IMR-90 (cell line): ENCODE data around the gene CAGE1. TPM values are rescaled to one million over a fixed set of nuclear protein-coding genes. Genes with fewer than 3 reads are reported as not detected.

ENCODE experiments used
- ATAC-seq: fragments of 200-7000 bp; cut with Tn5 transposase; 2 replicates; pipeline ENCODE4 v1.9.1; 2020; ENCODE audit warnings: low read depth, mild to moderate bottlenecking, moderate library complexity
- BruUV-seq: library from RNA; stranded (reverse); fragments of 400-500 nt; replicated peaks from 2 replicates; lab custom pipeline; 2021; lab: Mats Ljungman, UMichigan
- CTCF ChIA-PET: fragments of 300-600 bp; formaldehyde crosslinking; extraction: SDS; loops from one replicate; lab custom pipeline; 2021; ENCODE audit warnings: antibody characterized with exemption; lab: Yijun Ruan, JAX
- POLR2A ChIA-PET: fragments of 300-600 bp; sonication (Branson Sonifier 250); formaldehyde crosslinking; loops from one replicate; lab custom pipeline; 2022; ENCODE audit warnings: antibody characterized with exemption; ENCODE audit not compliant: unreplicated experiment; lab: Charles Lee
- DNase-seq: peaks from one replicate; pipeline ENCODE4 v3.0.0; 2013
- H2AFZ ChIP-seq: replicated peaks from 2 replicates; pipeline ENCODE3; 2013; ENCODE audit warnings: low read length, mild to moderate bottlenecking; ENCODE audit not compliant: poor library complexity
- H2AK5ac ChIP-seq: 2 replicates; pipeline ENCODE4 v1.6.1; 2013; ENCODE audit warnings: low read depth, low read length, inconsistent platforms
- H2AK9ac ChIP-seq: replicated peaks from 2 replicates; pipeline ENCODE3; 2013; ENCODE audit warnings: mild to moderate bottlenecking, low read depth, low read length, moderate library complexity; ENCODE audit not compliant: poor library complexity
- H2BK120ac ChIP-seq: 2 replicates; pipeline ENCODE4 v1.6.1; 2013; ENCODE audit warnings: low read depth, low read length, inconsistent platforms
- H2BK15ac ChIP-seq: 3 replicates; pipeline ENCODE4 v1.6.1; 2013; ENCODE audit warnings: low read depth, low read length, inconsistent platforms
- H2BK20ac ChIP-seq: 2 replicates; pipeline ENCODE4 v1.6.1; 2013; ENCODE audit warnings: low read depth, mild to moderate bottlenecking, inconsistent platforms, low read length, moderate library complexity
- H2BK5ac ChIP-seq: 2 replicates; pipeline ENCODE4 v1.6.1; 2013; ENCODE audit warnings: mild to moderate bottlenecking, low read depth, low read length, inconsistent platforms; ENCODE audit not compliant: poor library complexity, severe bottlenecking
- H3K14ac ChIP-seq: replicated peaks from 2 replicates; pipeline ENCODE4 v1.6.1; 2013; ENCODE audit warnings: low read depth, low read length, inconsistent platforms
- H3K18ac ChIP-seq: 2 replicates; pipeline ENCODE4 v1.6.1; 2013; ENCODE audit warnings: low read depth, low read length, control low read depth
- H3K23ac ChIP-seq: 2 replicates; pipeline ENCODE4 v1.6.1; 2013; ENCODE audit warnings: low read depth, low read length, inconsistent platforms
- H3K27ac ChIP-seq: 2 replicates; pipeline ENCODE4 v1.5.1; 2013; ENCODE audit warnings: mild to moderate bottlenecking, control low read depth, low read length; ENCODE audit not compliant: insufficient read depth
- H3K27me3 ChIP-seq: 2 replicates; pipeline ENCODE4 v1.6.1; 2013; ENCODE audit warnings: low read length; ENCODE audit not compliant: control insufficient read depth, insufficient read depth
- H3K36me3 ChIP-seq: 2 replicates; pipeline ENCODE4 v1.6.1; 2013; ENCODE audit warnings: low read length, mixed read lengths; ENCODE audit not compliant: control insufficient read depth, insufficient read depth
- H3K4ac ChIP-seq: 2 replicates; pipeline ENCODE4 v1.6.1; 2013; ENCODE audit warnings: low read depth, low read length, inconsistent platforms
- H3K4me1 ChIP-seq: 2 replicates; pipeline ENCODE4 v1.6.1; 2013; ENCODE audit warnings: low read length, mixed read lengths; ENCODE audit not compliant: control insufficient read depth, insufficient read depth
- H3K4me2 ChIP-seq: 2 replicates; pipeline ENCODE4 v1.6.1; 2013; ENCODE audit warnings: low read depth, mild to moderate bottlenecking, control low read depth, low read length, moderate library complexity
- H3K4me3 ChIP-seq: 2 replicates; pipeline ENCODE4 v1.5.1; 2013; ENCODE audit warnings: low read depth, mild to moderate bottlenecking, control low read depth, low read length, moderate library complexity; ENCODE audit not compliant: insufficient read depth
- H3K56ac ChIP-seq: 2 replicates; pipeline ENCODE4 v1.6.1; 2013; ENCODE audit warnings: low read length, inconsistent platforms; ENCODE audit not compliant: insufficient read depth; ENCODE audit errors: extremely low read depth
- H3K79me1 ChIP-seq, 2 experiments: 2 replicates each; pipeline ENCODE4 v1.6.1; 2013; ENCODE audit warnings: low read length in 2 of 2, inconsistent platforms in 1 of 2, low read depth in 1 of 2
- H3K9ac ChIP-seq: 2 replicates; pipeline ENCODE4 v1.6.1; 2013; ENCODE audit warnings: low read depth, low read length, control low read depth
- H3K9me1 ChIP-seq: 2 replicates; pipeline ENCODE4 v1.6.1; 2013; ENCODE audit warnings: low read length, inconsistent platforms; ENCODE audit not compliant: insufficient read depth
- H3K9me3 ChIP-seq: 2 replicates; pipeline ENCODE4 v1.6.1; 2013; ENCODE audit warnings: low read length; ENCODE audit not compliant: control insufficient read depth, insufficient read depth
- H4K20me1 ChIP-seq: 2 replicates; pipeline ENCODE4 v1.6.1; 2013; ENCODE audit warnings: low read length, inconsistent platforms; ENCODE audit not compliant: insufficient read depth
- H4K5ac ChIP-seq: 2 replicates; pipeline ENCODE4 v1.6.1; 2013; ENCODE audit warnings: mild to moderate bottlenecking, low read depth, low read length, control low read depth
- H4K8ac ChIP-seq, 2 experiments: 2 replicates each; pipeline ENCODE4 v1.6.1; 2013; ENCODE audit warnings: low read depth in 2 of 2, low read length in 2 of 2, control low read depth in 1 of 2, inconsistent platforms in 1 of 2
- H4K91ac ChIP-seq: 2 replicates; pipeline ENCODE4 v1.6.1; 2013; ENCODE audit warnings: low read depth, low read length, inconsistent platforms; ENCODE audit not compliant: insufficient read depth
- BHLHE40 ChIP-seq: fragments of 150-350 bp; IDR thresholded peaks from 2 replicates; pipeline ENCODE4 v1.6.1; 2016; ENCODE audit warnings: mild to moderate bottlenecking, low read depth, low read length
- CEBPB ChIP-seq: IDR thresholded peaks from 2 replicates; pipeline ENCODE4 v1.6.1; 2012; ENCODE audit warnings: low read depth, low read length, improper control_type of control experiment
- CHD1 ChIP-seq: IDR thresholded peaks from 2 replicates; pipeline ENCODE4 v1.6.1; 2012; ENCODE audit warnings: low read depth, low read length, improper control_type of control experiment
- FOS ChIP-seq: fragments of 150-350 bp; IDR thresholded peaks from 2 replicates; pipeline ENCODE4 v1.6.1; 2016; ENCODE audit warnings: low read depth, low read length
- MAFK ChIP-seq: IDR thresholded peaks from 2 replicates; pipeline ENCODE4 v1.6.1; 2012; ENCODE audit warnings: low read depth, low read length, improper control_type of control experiment
- MAZ ChIP-seq: IDR thresholded peaks from 2 replicates; pipeline ENCODE4 v1.6.1; 2012; ENCODE audit warnings: low read depth, mild to moderate bottlenecking, low read length, improper control_type of control experiment, moderate library complexity, borderline replicate concordance
- MXI1 ChIP-seq: IDR thresholded peaks from 2 replicates; pipeline ENCODE4 v1.6.1; 2012; ENCODE audit warnings: low read depth, mild to moderate bottlenecking, low read length, moderate library complexity, borderline replicate concordance
- NFE2L2 ChIP-seq: fragments of 150-350 bp; IDR thresholded peaks from 2 replicates; pipeline ENCODE4 v1.6.1; 2016; ENCODE audit warnings: low read depth, mild to moderate bottlenecking, low read length
- POLR2A ChIP-seq: IDR thresholded peaks from 2 replicates; pipeline ENCODE4 v1.6.1; 2012; ENCODE audit warnings: mild to moderate bottlenecking, low read depth, low read length
- RAD21 ChIP-seq: IDR thresholded peaks from 2 replicates; pipeline ENCODE4 v1.6.1; 2012; ENCODE audit warnings: low read length, improper control_type of control experiment
- RCOR1 ChIP-seq: IDR thresholded peaks from 2 replicates; pipeline ENCODE4 v1.6.1; 2012; ENCODE audit warnings: mild to moderate bottlenecking, low read length, improper control_type of control experiment; ENCODE audit not compliant: insufficient replicate concordance
- RFX5 ChIP-seq: IDR thresholded peaks from 2 replicates; pipeline ENCODE4 v1.8.0; 2012; ENCODE audit warnings: low read depth, mild to moderate bottlenecking, low read length, moderate library complexity
- SMC3 ChIP-seq: fragments of 150-350 bp; IDR thresholded peaks from 2 replicates; pipeline ENCODE4 v1.6.1; 2016; ENCODE audit warnings: low read depth, mild to moderate bottlenecking, antibody characterized with exemption, low read length, moderate library complexity
- WGBS, 2 experiments: methylation state at CpG; one replicate each; pipeline versions ENCODE4 v1.1.5 to v1.1.7; 2013; ENCODE audit warnings: missing lambda C conversion rate in 2 of 2; ENCODE audit not compliant: insufficient read length in 1 of 2; ENCODE audit errors: extremely low coverage in 2 of 2; 5-methylcytosine and 5-hydroxymethylcytosine counted together
- dilution Hi-C: fragments of 300-500 bp; cut with HindIII; formaldehyde crosslinking; loops from one replicate; pipeline ENCODE4 v1.14.3; 2018; ENCODE audit warnings: low sequenced_read_pairs; ENCODE audit not compliant: unreplicated experiment
- in situ Hi-C: fragments of 300-500 bp; cut with MboI; formaldehyde crosslinking; loops from 3 replicates; pipeline ENCODE4 v1.14.3; 2019; ENCODE audit warnings: low sequenced_read_pairs, inconsistent platforms, mixed read lengths
- intact Hi-C: fragments of 100-400 bp; cut with micrococcal nuclease; formaldehyde crosslinking; loops from 2 replicates; pipeline ENCODE4 v1.10.0; 2022
- polyA plus RNA-seq, 3 experiments: library from polyadenylated mRNA; depleted of rRNA; stranded (reverse); fragments of >200 nt; gene quantifications; 2 replicates each; pipeline ENCODE4 v1.2.3, GENCODE V29; 2012; ENCODE audit warnings: low replicate concordance in 1 of 3
- total RNA-seq: library from RNA; depleted of rRNA; stranded (reverse); fragments of >200 nt; gene quantifications from 2 replicates; pipeline ENCODE4 v1.2.3, GENCODE V29; 2012
- TF ChIP-seq, protein P1 (sequence below): fragments of 150-350 bp; IDR thresholded peaks from 2 replicates; pipeline ENCODE4 v1.6.1; 2017; ENCODE audit warnings: mild to moderate bottlenecking, antibody characterized with exemption, low read length, low read depth
- TF ChIP-seq, protein P2 (sequence below): conservative IDR thresholded peaks from 2 replicates; pipeline ENCODE4 v1.5.1; 2012; ENCODE audit warnings: mild to moderate bottlenecking, low read depth, low read length, improper control_type of control experiment

The CAGE1 gene
- total and polyA plus RNA-seq, 2 of the 4 experiments (the other 2 are of a cell fraction) = not detected

DNA sequence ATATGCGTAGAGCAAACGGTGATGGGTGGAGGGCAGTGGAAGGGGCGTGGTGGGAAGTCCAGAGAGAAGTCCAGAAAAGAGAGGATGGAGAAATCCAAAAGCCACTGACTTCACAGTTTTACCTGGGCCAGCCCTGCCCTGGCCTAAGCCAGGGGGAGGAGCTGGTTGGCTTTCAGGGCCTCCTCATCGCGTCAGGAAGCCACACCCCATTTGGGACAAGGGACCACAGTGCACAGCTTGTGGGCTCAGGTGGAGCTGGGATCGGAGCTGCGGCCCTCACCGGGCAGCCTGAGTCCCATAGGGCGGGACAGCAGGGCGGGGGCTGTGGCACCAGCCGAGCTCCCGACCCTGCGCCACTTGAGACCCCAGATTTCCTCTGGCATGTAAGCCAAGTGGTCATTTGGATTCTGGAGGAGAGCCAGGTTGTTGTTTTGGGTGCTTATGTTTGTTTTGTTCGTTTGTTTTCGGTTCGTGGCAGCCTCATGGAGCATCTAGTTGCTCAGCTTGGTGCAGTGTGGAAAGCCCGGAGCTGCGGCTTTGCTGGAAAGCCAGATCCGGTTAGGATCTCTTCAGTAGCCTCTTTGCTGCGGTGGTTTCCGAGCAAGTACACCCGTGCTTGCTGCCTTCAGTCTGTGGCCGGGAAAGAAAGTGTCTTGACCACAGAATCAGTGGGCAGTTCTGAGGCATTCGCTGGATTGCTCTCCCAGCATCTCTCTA lies 42.3 kb upstream of the CAGE1 start:
- no peak overlapping the region for H3K4me2 ChIP-seq
- TF ChIP-seq NFE2L2 (no peak), RFX5 (no peak), MAFK (no peak), CHD1 (no peak), POLR2A (no peak), CEBPB (no peak), MXI1 (no peak), FOS (no peak), RCOR1 (no peak), RAD21 (no peak), MAZ (no peak), BHLHE40 (no peak), SMC3 (no peak)
- TF ChIP-seq, protein P1, sequence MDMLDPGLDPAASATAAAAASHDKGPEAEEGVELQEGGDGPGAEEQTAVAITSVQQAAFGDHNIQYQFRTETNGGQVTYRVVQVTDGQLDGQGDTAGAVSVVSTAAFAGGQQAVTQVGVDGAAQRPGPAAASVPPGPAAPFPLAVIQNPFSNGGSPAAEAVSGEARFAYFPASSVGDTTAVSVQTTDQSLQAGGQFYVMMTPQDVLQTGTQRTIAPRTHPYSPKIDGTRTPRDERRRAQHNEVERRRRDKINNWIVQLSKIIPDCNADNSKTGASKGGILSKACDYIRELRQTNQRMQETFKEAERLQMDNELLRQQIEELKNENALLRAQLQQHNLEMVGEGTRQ = no peak
- TF ChIP-seq, protein P2, sequence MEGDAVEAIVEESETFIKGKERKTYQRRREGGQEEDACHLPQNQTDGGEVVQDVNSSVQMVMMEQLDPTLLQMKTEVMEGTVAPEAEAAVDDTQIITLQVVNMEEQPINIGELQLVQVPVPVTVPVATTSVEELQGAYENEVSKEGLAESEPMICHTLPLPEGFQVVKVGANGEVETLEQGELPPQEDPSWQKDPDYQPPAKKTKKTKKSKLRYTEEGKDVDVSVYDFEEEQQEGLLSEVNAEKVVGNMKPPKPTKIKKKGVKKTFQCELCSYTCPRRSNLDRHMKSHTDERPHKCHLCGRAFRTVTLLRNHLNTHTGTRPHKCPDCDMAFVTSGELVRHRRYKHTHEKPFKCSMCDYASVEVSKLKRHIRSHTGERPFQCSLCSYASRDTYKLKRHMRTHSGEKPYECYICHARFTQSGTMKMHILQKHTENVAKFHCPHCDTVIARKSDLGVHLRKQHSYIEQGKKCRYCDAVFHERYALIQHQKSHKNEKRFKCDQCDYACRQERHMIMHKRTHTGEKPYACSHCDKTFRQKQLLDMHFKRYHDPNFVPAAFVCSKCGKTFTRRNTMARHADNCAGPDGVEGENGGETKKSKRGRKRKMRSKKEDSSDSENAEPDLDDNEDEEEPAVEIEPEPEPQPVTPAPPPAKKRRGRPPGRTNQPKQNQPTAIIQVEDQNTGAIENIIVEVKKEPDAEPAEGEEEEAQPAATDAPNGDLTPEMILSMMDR = no peak

More for the DNA sequence above, 42.3 kb upstream of the CAGE1 start:
- H3K9me1 ChIP-seq = peaks cover 3% of the 10 kb centered on the region; the same call in 1 of the 2 replicates
- no peak overlapping the region for H2AK9ac ChIP-seq
- 48% methylated on average over 7 of the region's 24 CpGs; no CpG with 5 or more reads in 1 of the 2 experiments for WGBS, 2 experiments
- H3K9ac ChIP-seq = no peak overlapping the region
- no peak overlapping the region for H3K4ac ChIP-seq
- H3K27me3 ChIP-seq = no peaks in the 10 kb centered on the region; the same call in 1 of the 2 replicates
- no peak overlapping the region for H2BK20ac ChIP-seq
- H4K91ac ChIP-seq = no peak overlapping the region
- no peaks in the 10 kb centered on the region for H3K36me3 ChIP-seq
- no peak overlapping the region for H2BK120ac ChIP-seq
- no peak overlapping the region for H4K5ac ChIP-seq
- H3K56ac ChIP-seq = no peak overlapping the region
- DNase-seq (peak; percentile 7), ATAC-seq (no peak)
- H2AK5ac ChIP-seq = no peak overlapping the region
- no TSS peak for BruUV-seq
- H3K18ac ChIP-seq = no peak overlapping the region
- H2BK15ac ChIP-seq = no peak overlapping the region
- no peaks in the 10 kb centered on the region for H3K9me3 ChIP-seq
- no peak overlapping the region for H4K8ac ChIP-seq
- intact Hi-C loops = no loop called here
- H3K23ac ChIP-seq = no peak overlapping the region
- H2BK5ac ChIP-seq = no peak overlapping the region
- no peaks in the 10 kb centered on the region for H4K20me1 ChIP-seq
- in situ Hi-C loops = no loop called here
- ChIA-PET POLR2A (no interaction called here), CTCF (interaction anchor here (0.6 kb wide), 1 partner anchor 286 kb away, joined by 3 read pairs; no protein-coding TSS in a partner anchor)
- no peak overlapping the region for H3K14ac ChIP-seq
- no peak overlapping the region for H3K27ac ChIP-seq
- peaks cover 5% of the 10 kb centered on the region; the same call in 1 of the 2 replicates for H3K4me1 ChIP-seq
- H3K4me3 ChIP-seq = no peak overlapping the region
- peak overlapping the region; percentile 68 for H2AFZ ChIP-seq
- no peaks in the 10 kb centered on the region for H3K79me1 ChIP-seq
- dilution Hi-C loops = no loop called here
